ENCODE measurements around the gene POTEE.
"Not testable (repeated sequence)": the region's sequence is repeated elsewhere in the genome, so short reads cannot be mapped to it uniquely, and the experiment has no call there.

Gene POTEE

GRCh38 chr2:131209030-131209772, at the start of gene POTEE:
TSS of gene POTEE (plus strand) at chr2:131209536. CDS start at chr2:131218403, 8,867 bp downstream.
- DNase-seq (ENCODE audit: low spot score); in situ Hi-C loops (cut with MboI; ENCODE audit: low pct_unique_long_range_greater_than_20kb, low sequenced_read_pairs, unreplicated experiment): not testable (repeated sequence)

- in situ Hi-C loops (cut with MboI; ENCODE audit: low pct_unique_long_range_greater_than_20kb, low sequenced_read_pairs, unreplicated experiment); DNase-seq (ENCODE audit: low spot score): not testable (repeated sequence)
Measured at GRCh38 chr2:131165562-131165961, 43.8 kb upstream of the POTEE start.

GRCh38 chr2:131168538-131168937, 40.8 kb upstream of the POTEE start:
- no peak for TF ChIP-seq CTCF (IDR thresholded peaks at IDR 0.05; ENCODE audit: extremely low read depth, insufficient read depth, missing control alignments)
- DNase-seq (ENCODE audit: low spot score): no peak
- in situ Hi-C loops (cut with MboI; ENCODE audit: low pct_unique_long_range_greater_than_20kb, low sequenced_read_pairs, unreplicated experiment): no loop called here

GRCh38 chr2:131178050-131178449, 31.3 kb upstream of the POTEE start:
- in situ Hi-C loops (cut with MboI; ENCODE audit: low pct_unique_long_range_greater_than_20kb, low sequenced_read_pairs, unreplicated experiment): not testable (repeated sequence)

GRCh38 chr2:131178721-131179418, 30.5 kb upstream of the POTEE start:
- in situ Hi-C loops (cut with MboI; ENCODE audit: low pct_unique_long_range_greater_than_20kb, low sequenced_read_pairs, unreplicated experiment): not testable (repeated sequence)

More at GRCh38 chr2:131178050-131178449, 31.3 kb upstream of the POTEE start:
- DNase-seq (ENCODE audit: low spot score): not testable (repeated sequence)

GRCh38 chr2:131181451-131181850, 27.9 kb upstream of the POTEE start:
- DNase-seq (ENCODE audit: low spot score); in situ Hi-C loops (cut with MboI; ENCODE audit: low pct_unique_long_range_greater_than_20kb, low sequenced_read_pairs, unreplicated experiment): not testable (repeated sequence)

More at GRCh38 chr2:131178721-131179418, 30.5 kb upstream of the POTEE start:
- DNase-seq (ENCODE audit: low spot score): not testable (repeated sequence)

GRCh38 chr2:131193421-131193820, 15.9 kb upstream of the POTEE start:
- DNase-seq (ENCODE audit: low spot score); in situ Hi-C loops (cut with MboI; ENCODE audit: low pct_unique_long_range_greater_than_20kb, low sequenced_read_pairs, unreplicated experiment): not testable (repeated sequence)

GRCh38 chr2:131196186-131196585, 13.2 kb upstream of the POTEE start:
- in situ Hi-C loops (cut with MboI; ENCODE audit: low pct_unique_long_range_greater_than_20kb, low sequenced_read_pairs, unreplicated experiment); DNase-seq (ENCODE audit: low spot score): not testable (repeated sequence)

GRCh38 chr2:131201098-131201497, 8.2 kb upstream of the POTEE start:
- in situ Hi-C loops (cut with MboI; ENCODE audit: low pct_unique_long_range_greater_than_20kb, low sequenced_read_pairs, unreplicated experiment): no loop called here
- no peak for TF ChIP-seq CTCF (IDR thresholded peaks at IDR 0.05; ENCODE audit: extremely low read depth, insufficient read depth, missing control alignments)
- DNase-seq (ENCODE audit: low spot score): no peak

- DNase-seq (ENCODE audit: low spot score); in situ Hi-C loops (cut with MboI; ENCODE audit: low pct_unique_long_range_greater_than_20kb, low sequenced_read_pairs, unreplicated experiment): not testable (repeated sequence)
Measured at GRCh38 chr2:131207839-131208238, 1.5 kb upstream of the POTEE start.

GRCh38 chr2:131209773-131210104, 403 bp downstream of the POTEE start:
- DNase-seq (ENCODE audit: low spot score); in situ Hi-C loops (cut with MboI; ENCODE audit: low pct_unique_long_range_greater_than_20kb, low sequenced_read_pairs, unreplicated experiment): not testable (repeated sequence)

- in situ Hi-C loops (cut with MboI; ENCODE audit: low pct_unique_long_range_greater_than_20kb, low sequenced_read_pairs, unreplicated experiment); DNase-seq (ENCODE audit: low spot score): not testable (repeated sequence)
Measured at GRCh38 chr2:131210434-131211211, 1.3 kb downstream of the POTEE start.

- DNase-seq (ENCODE audit: low spot score); in situ Hi-C loops (cut with MboI; ENCODE audit: low pct_unique_long_range_greater_than_20kb, low sequenced_read_pairs, unreplicated experiment): not testable (repeated sequence)
Measured at GRCh38 chr2:131217238-131217986, 8.1 kb downstream of the POTEE start.

GRCh38 chr2:131235543-131236449, 26.5 kb downstream of the POTEE start:
- in situ Hi-C loops (cut with MboI; ENCODE audit: low pct_unique_long_range_greater_than_20kb, low sequenced_read_pairs, unreplicated experiment); DNase-seq (ENCODE audit: low spot score): not testable (repeated sequence)

Data from GM13977 (cell line).